LNCAP (cell line): ENCODE measurements around the gene KIF15.

Source experiments
- TF ChIP-seq, protein P1 (sequence below): fragments of 450-650 bp; IDR thresholded peaks from 2 replicates; pipeline ENCODE4 v1.5.1; 2017; ENCODE audit warnings: mild to moderate bottlenecking

Gene KIF15

DNA sequence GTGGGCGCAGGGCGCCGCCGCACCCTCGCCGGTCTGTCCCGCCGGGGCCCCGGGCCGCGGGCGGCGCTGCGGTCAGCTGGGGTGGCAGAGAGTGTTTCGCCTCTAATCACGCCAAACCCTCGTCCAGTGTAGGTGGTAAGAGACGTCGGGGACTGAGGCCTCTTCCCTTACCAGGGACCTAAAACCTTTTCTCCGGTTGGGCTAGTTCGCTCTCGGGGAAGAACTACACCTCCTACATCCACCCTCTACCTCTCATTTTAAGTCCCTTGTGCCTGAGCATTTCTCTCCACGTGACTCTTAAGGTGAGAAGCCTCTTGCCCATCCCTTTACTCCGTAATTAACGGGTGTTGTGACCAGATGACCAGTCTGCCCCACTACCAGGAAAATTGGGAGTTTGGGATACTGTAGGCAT, 100.6 kb downstream of the KIF15 start:
- TF ChIP-seq, protein P1, sequence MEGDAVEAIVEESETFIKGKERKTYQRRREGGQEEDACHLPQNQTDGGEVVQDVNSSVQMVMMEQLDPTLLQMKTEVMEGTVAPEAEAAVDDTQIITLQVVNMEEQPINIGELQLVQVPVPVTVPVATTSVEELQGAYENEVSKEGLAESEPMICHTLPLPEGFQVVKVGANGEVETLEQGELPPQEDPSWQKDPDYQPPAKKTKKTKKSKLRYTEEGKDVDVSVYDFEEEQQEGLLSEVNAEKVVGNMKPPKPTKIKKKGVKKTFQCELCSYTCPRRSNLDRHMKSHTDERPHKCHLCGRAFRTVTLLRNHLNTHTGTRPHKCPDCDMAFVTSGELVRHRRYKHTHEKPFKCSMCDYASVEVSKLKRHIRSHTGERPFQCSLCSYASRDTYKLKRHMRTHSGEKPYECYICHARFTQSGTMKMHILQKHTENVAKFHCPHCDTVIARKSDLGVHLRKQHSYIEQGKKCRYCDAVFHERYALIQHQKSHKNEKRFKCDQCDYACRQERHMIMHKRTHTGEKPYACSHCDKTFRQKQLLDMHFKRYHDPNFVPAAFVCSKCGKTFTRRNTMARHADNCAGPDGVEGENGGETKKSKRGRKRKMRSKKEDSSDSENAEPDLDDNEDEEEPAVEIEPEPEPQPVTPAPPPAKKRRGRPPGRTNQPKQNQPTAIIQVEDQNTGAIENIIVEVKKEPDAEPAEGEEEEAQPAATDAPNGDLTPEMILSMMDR, result no peak

DNA sequence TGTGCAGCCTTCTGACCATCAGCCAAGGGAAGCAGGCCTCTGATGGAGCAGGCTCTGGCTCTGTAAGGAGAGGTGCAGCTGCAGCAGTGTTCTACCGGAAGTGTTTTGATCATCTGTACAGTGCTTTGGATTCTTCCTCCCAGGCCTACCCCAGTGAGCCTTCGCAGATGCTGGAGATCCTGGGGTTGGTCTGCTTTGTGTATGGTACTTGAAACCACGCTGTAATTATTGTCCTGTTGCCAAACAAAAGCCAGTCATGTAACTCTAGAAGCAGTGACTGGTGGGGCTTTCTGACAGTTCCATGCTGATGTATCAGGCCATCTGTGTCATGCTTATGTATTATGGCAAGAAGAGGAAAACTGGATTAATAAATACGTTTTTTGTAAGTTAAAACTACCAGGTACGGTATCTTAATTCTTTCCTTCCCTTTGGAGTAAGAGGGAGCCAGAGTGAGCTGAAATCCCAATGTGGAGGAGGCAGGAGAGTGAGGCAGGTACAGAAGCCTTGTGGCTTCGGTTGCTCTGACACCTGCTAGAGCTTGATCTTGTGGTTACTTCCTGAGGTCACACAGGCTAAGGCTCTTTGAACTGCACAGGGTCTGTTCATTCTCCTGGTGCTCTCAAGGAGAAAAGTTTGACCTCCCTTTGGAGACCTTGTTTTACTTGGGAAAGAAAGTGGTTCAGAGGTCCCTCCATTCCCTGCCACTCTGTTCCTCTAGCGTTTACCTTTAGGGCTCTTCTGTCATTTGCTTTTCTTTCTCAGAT, 103.9 kb downstream of the KIF15 start:
- TF ChIP-seq, protein P1, result no peak

DNA sequence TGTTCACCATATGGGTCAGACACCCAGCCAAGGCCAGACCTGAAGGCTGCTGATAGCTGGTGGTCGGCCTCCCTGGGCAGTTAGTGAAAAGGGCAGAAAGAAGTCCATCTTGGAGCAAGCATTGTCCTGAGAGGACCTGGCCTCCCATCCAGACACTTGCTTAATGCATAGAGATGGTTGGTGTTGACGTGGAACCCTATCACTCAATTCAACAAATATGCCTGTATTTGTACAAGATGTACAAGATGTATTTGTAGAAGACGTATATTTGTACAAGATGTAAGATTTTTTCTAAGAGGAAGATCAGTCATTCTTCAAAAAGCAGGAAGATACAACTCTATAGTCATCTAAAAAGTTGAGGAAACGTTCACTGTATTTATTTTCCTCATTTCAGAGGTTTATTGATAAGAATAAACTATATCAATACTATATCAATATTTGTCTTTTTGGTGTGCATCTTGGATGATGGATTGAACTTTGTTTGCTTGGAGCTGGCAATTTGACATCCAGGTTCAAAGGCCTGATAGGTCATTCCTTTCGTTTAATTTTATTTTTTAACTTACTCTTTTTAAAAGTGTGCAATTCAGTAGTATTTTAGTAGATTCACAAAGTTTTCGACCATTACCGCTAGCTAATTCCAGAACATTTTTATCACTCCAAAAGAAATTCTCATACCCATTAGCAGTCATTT, 106.0 kb downstream of the KIF15 start:
- TF ChIP-seq, protein P1, result no peak

DNA sequence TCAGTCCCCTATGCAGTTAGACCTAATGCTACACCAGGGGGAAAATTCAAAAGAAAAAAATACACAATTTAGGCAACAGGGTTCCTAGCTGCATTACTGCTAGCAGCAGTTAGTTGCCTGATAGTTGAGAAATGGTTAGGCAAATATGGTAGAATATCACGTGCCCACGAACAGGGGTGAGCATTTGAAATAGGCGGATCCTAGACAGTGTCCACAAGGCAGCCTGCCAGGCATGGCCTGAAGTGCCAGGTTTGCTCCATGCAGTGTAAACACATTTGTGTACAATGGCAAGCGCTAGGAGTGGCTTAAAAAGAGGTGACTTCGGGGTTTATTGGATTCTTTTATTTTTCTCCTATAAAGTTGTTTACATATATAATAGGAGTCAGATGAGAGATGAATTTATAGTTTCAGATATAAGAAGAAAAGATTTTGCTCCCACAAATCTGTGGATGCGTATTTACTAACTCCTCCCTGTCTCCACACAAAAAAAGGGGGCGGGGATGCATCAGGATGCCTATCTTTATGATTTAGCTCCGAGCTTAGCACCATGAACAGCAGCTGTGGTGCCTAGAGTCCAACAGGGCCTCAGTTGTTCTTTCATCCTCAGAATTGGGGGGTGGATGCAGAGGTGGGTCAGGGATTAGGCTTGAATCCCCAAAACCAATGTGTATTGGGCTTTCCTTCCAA, 108.9 kb downstream of the KIF15 start:
- TF ChIP-seq, protein P1, result no peak

DNA sequence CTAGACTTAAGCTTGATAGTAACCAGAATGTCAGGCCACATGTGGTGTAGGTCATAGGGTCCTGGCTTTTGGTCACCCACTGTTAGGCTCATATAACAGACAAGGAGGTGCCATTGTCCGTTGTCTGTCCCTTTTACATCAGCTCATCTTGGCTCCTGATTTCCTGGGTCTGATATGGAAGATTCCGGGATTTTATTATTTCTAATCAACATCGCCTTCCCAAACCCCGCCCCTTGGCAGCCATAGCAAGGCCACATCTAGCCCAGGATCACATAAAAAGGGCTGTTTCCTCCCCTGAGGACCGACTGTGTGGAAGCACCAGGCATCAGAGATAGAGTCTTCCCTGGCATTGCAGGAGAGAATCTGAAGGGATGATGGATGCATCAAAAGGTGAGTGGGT, 112.7 kb downstream of the KIF15 start, which contains the start of gene TGM4:
Gene TGM4, plus strand, starts transcription at position 301 of the 400 bp plus-strand sequence. Its CDS starts 71 bp downstream, at position 372.
- TF ChIP-seq, protein P1, result no peak

DNA sequence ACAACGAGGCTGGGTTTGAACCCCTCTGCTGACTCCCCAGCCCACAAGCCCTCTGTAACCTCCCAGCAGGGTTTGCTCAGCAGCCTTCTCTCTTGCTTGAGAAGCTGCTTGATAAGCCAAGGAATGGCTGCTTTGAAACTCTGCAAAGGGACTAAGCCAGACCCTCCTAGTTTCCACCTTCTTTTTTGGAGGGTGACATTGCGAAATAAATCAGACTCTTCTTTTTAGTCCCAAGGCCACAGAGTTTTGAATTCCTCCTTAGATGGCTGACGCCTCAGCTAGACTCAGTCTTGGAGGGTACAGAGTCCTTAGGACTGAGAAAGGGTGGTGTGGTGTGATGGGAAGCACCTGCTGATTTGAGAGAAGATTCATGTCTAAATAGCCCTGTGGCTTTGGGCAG, 114.0 kb downstream of the KIF15 start:
- TF ChIP-seq, protein P1, result no peak

DNA sequence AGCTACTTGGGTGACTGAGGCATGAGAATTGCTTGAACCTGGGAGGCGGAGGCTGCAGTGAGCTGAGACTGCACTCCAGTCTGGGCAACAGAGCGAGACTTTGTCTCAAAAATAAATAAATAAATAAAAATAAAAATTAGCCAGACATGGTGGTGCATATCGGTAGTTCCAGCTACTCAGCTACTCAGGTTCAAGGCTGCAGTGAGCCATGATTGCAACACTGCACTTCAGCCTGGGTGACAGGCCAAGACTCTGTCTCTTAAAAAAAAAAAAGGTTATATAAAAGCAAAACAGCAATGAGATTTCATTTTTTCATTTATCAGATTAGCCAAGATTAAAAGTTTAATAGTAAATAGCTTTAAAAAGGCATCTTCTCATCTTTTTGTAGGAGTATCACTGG, 115.7 kb downstream of the KIF15 start:
- TF ChIP-seq, protein P1, result no peak
